Lower leg skin (tissue), 3 donors: Measurements from ENCODE around the gene KRT34.

ENCODE experiments used
- CTCF ChIP-seq, 3 donors: fragments of 450-650 bp; IDR thresholded peaks; one replicate each; pipeline ENCODE4 v1.5.1; 2016; ENCODE audit warnings: antibody characterized with exemption in 3 of 3, mild to moderate bottlenecking in 3 of 3, moderate library complexity in 2 of 3
- POLR2A ChIP-seq, 2 donors: fragments of 450-650 bp; IDR thresholded peaks; one replicate each; pipeline ENCODE4 v1.6.1; 2016 to 2017; ENCODE audit warnings: antibody characterized with exemption in 2 of 2, mild to moderate bottlenecking in 1 of 2, moderate library complexity in 1 of 2

DNA sequence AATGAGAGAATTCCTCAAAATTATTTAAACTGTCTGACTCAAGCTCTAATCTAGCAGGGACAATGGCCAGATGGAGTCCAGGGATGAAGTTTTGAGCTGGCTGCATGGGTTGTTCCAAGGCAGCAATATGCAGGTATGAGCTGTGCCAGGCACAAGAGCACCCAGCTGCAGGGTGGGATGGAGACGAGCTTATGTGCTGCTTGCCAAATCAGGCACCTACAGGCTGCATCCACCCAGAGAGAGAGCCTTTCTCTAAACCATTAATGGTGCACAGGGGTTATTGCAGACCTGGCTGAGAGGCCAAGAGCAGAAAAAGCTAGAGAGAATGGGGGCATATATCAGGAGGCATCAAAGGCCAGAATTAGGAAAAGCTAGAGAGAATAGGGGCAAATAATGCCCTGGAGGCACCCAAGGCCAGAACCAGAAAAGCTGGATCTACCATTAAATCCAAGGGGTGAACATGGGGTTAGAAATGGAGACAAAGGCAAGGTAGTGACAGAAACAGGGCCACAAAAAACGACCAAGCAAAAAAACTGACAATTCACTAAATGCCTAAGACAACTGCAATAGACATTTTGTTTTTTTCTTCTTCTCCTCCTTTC lies 42.4 kb downstream of the KRT34 start:
- TF ChIP-seq CTCF (IDR thresholded peaks at IDR 0.05) (no peak), POLR2A (IDR thresholded peaks at IDR 0.05) (no peak)
